H1 (cell line): ENCODE measurements around the gene TNS3. TPM values are rescaled to one million over a fixed set of nuclear protein-coding genes. Genes with fewer than 3 reads are reported as not detected.

Experiments used
- CTCF ChIA-PET: fragments of 300-600 bp; sonication (Branson Sonifier 250); formaldehyde crosslinking; loops from one replicate; lab custom pipeline; 2021; ENCODE audit not compliant: partially characterized antibody; lab: Charles Lee
- POLR2A ChIA-PET: fragments of 300-600 bp; sonication (Branson Sonifier 250); formaldehyde crosslinking; loops from one replicate; lab custom pipeline; 2021; ENCODE audit warnings: inconsistent platforms; ENCODE audit not compliant: partially characterized antibody; lab: Charles Lee
- DNase-seq, 2 experiments: peaks; one replicate each; pipeline versions ENCODE4 v3.0.0 to v3.0.0-alpha.2; 2010 to 2022; ENCODE audit warnings: low spot score in 2 of 2, low read depth in 1 of 2, mixed read lengths in 1 of 2
- FAIRE-seq: peaks from 2 replicates; lab custom pipeline; 2011; peaks lifted over from hg19 to GRCh38; lab: Jason Lieb, UNC
- H2AFZ ChIP-seq: 2 replicates; pipeline ENCODE4 v1.8.1; 2012; ENCODE audit warnings: low read length, inconsistent platforms
- H2AK5ac ChIP-seq: 2 replicates; pipeline ENCODE4 v1.6.1; 2013; ENCODE audit warnings: low read depth, low read length
- H2BK120ac ChIP-seq: replicated peaks from 2 replicates; pipeline ENCODE3; 2013; ENCODE audit warnings: low read depth, low read length, inconsistent platforms
- H2BK12ac ChIP-seq: 2 replicates; pipeline ENCODE4 v1.6.1; 2013; ENCODE audit warnings: low read depth, low read length
- H2BK15ac ChIP-seq: 2 replicates; pipeline ENCODE4 v1.6.1; 2013; ENCODE audit warnings: low read length
- H2BK20ac ChIP-seq: 2 replicates; pipeline ENCODE4 v1.6.1; 2013; ENCODE audit warnings: low read length
- H2BK5ac ChIP-seq: 2 replicates; pipeline ENCODE4 v1.6.1; 2013; ENCODE audit warnings: low read depth, low read length
- H3K14ac ChIP-seq: 2 replicates; pipeline ENCODE4 v1.6.1; 2013; ENCODE audit warnings: inconsistent platforms; ENCODE audit not compliant: insufficient read length
- H3K18ac ChIP-seq: 2 replicates; pipeline ENCODE4 v1.6.1; 2013; ENCODE audit warnings: low read length; ENCODE audit errors: extremely low read depth
- H3K23ac ChIP-seq: 2 replicates; pipeline ENCODE4 v1.6.1; 2013; ENCODE audit warnings: inconsistent platforms; ENCODE audit not compliant: insufficient read length
- H3K23me2 ChIP-seq: 2 replicates; pipeline ENCODE4 v1.6.1; 2013; ENCODE audit warnings: low read depth, low read length
- H3K27ac ChIP-seq: 2 replicates; pipeline ENCODE4 v1.6.1; 2011; ENCODE audit warnings: low read depth, low read length, inconsistent platforms
- H3K27me3 ChIP-seq, 4 experiments: replicated peaks in 1 of 4; 1 replicate in 1 of 4; 2 replicates in 3 of 4; pipeline versions ENCODE4 v1.6.1 to v1.8.1; 2011 to 2013; ENCODE audit warnings: low read length in 3 of 4, mild to moderate bottlenecking in 3 of 4, inconsistent platforms in 2 of 4, mixed read lengths in 2 of 4, moderate library complexity in 1 of 4; ENCODE audit not compliant: control insufficient read depth in 3 of 4, insufficient read depth in 3 of 4; ENCODE audit errors: extremely low read depth in 1 of 4
- H3K36me3 ChIP-seq, 4 experiments: 2 replicates each; pipeline versions ENCODE4 v1.6.1 to v1.8.1; 2011 to 2013; ENCODE audit warnings: mild to moderate bottlenecking in 4 of 4, low read length in 3 of 4, moderate library complexity in 2 of 4, control low read depth in 1 of 4, inconsistent platforms in 1 of 4; ENCODE audit not compliant: insufficient read depth in 4 of 4, control insufficient read depth in 2 of 4
- H3K4ac ChIP-seq: replicated peaks from 2 replicates; pipeline ENCODE3; 2013; ENCODE audit warnings: low read length, low read depth, mixed read lengths, inconsistent platforms; ENCODE audit not compliant: insufficient read length
- H3K4me1 ChIP-seq, 4 experiments: replicated peaks in 1 of 4; 1 replicate in 1 of 4; 2 replicates in 3 of 4; pipeline versions ENCODE4 v1.6.1 to v1.8.1; 2011 to 2013; ENCODE audit warnings: low read length in 3 of 4, inconsistent platforms in 2 of 4, mixed read lengths in 1 of 4; ENCODE audit not compliant: insufficient read depth in 4 of 4, control insufficient read depth in 3 of 4
- H3K4me2 ChIP-seq, 2 experiments: 2 replicates each; pipeline versions ENCODE4 v1.6.1 to v1.8.1; 2011 to 2013; ENCODE audit warnings: low read depth in 2 of 2, low read length in 2 of 2, control low read depth in 1 of 2, inconsistent platforms in 1 of 2, mild to moderate bottlenecking in 1 of 2; ENCODE audit not compliant: insufficient read depth in 1 of 2
- H3K4me3 ChIP-seq, 4 experiments: fragments of 200-600, 300-600 bp in 1 of 4; sonication (generic), shearing (Covaris generic), sonication (Bioruptor Twin) in 1 of 4; 2 replicates each; pipeline versions ENCODE4 v1.5.1 to v1.8.1; 2011 to 2016; ENCODE audit warnings: low read length in 4 of 4, low read depth in 3 of 4, control low read depth in 2 of 4, inconsistent platforms in 2 of 4, mild to moderate bottlenecking in 2 of 4, mixed read lengths in 1 of 4, moderate library complexity in 1 of 4; ENCODE audit not compliant: insufficient read depth in 2 of 4; ENCODE audit errors: extremely low read depth in 1 of 4
- H3K56ac ChIP-seq: replicated peaks from 2 replicates; pipeline ENCODE3; 2013; ENCODE audit warnings: low read depth, mild to moderate bottlenecking, mixed read lengths, low read length, inconsistent platforms; ENCODE audit not compliant: insufficient read length
- H3K79me1 ChIP-seq: 2 replicates; pipeline ENCODE4 v1.6.1; 2013; ENCODE audit warnings: low read depth, low read length, control low read depth
- H3K79me2 ChIP-seq, 2 experiments: 2 replicates each; pipeline versions ENCODE4 v1.6.1 to v1.8.1; 2012 to 2013; ENCODE audit warnings: low read length in 2 of 2, mild to moderate bottlenecking in 2 of 2, inconsistent platforms in 1 of 2; ENCODE audit not compliant: insufficient read depth in 2 of 2, control insufficient read depth in 1 of 2
- H3K9ac ChIP-seq, 4 experiments: replicated peaks in 1 of 4; 1 replicate in 1 of 4; 2 replicates in 3 of 4; pipeline versions ENCODE4 v1.6.1 to v1.8.1; 2011 to 2013; ENCODE audit warnings: low read depth in 3 of 4, low read length in 3 of 4, control low read depth in 2 of 4, mild to moderate bottlenecking in 2 of 4, moderate library complexity in 2 of 4, inconsistent platforms in 1 of 4; ENCODE audit errors: extremely low read depth in 1 of 4
- H3K9me3 ChIP-seq, 2 experiments: 2 replicates each; pipeline versions ENCODE4 v1.6.1 to v1.8.1; 2012 to 2013; ENCODE audit warnings: mild to moderate bottlenecking in 2 of 2, moderate library complexity in 2 of 2, control low read depth in 1 of 2, inconsistent platforms in 1 of 2, low read depth in 1 of 2, low read length in 1 of 2, mixed read lengths in 1 of 2; ENCODE audit not compliant: insufficient read depth in 2 of 2
- H4K20me1 ChIP-seq, 2 experiments: replicated peaks in 1 of 2; 2 replicates each; pipeline versions ENCODE3 to v1.8.1; 2011 to 2013; ENCODE audit warnings: inconsistent platforms in 2 of 2, low read length in 2 of 2, mild to moderate bottlenecking in 1 of 2; ENCODE audit not compliant: insufficient read depth in 2 of 2, control insufficient read depth in 1 of 2
- H4K5ac ChIP-seq: 2 replicates; pipeline ENCODE4 v1.6.1; 2013; ENCODE audit warnings: low read length, low read depth, mixed read lengths, inconsistent platforms; ENCODE audit not compliant: insufficient read length
- H4K8ac ChIP-seq: 2 replicates; pipeline ENCODE4 v1.8.0; 2013; ENCODE audit warnings: mild to moderate bottlenecking, moderate library complexity, low read length, inconsistent platforms; ENCODE audit not compliant: insufficient read depth; ENCODE audit errors: extremely low read depth
- H4K91ac ChIP-seq: replicated peaks from 2 replicates; pipeline ENCODE3; 2013; ENCODE audit warnings: low read length, mixed read lengths, inconsistent platforms; ENCODE audit not compliant: insufficient read length
- BCL11A ChIP-seq, 2 experiments: IDR thresholded peaks; one replicate each; pipeline ENCODE4 v1.6.1; 2011; ENCODE audit warnings: low read depth in 2 of 2, low read length in 2 of 2, mild to moderate bottlenecking in 2 of 2
- BRCA1 ChIP-seq: IDR thresholded peaks from 2 replicates; pipeline ENCODE4 v1.6.1; 2012; ENCODE audit warnings: low read depth, low read length, improper control_type of control experiment
- CBX5 ChIP-seq: fragments of 300-800, 300-1000 bp; sonication (generic); IDR thresholded peaks from 2 replicates; pipeline ENCODE4 v1.7.1; 2016; ENCODE audit warnings: antibody characterized with exemption, low read length, low read depth
- EZH2 ChIP-seq: fragments of 200-600 bp; sonication (generic); IDR thresholded peaks from 2 replicates; pipeline ENCODE4 v1.7.1; 2012; ENCODE audit warnings: low read depth, mild to moderate bottlenecking, moderate library complexity, low read length, inconsistent platforms; ENCODE audit not compliant: severe bottlenecking
- GABPA ChIP-seq: IDR thresholded peaks from 2 replicates; pipeline ENCODE4 v1.6.1; 2011; ENCODE audit warnings: mild to moderate bottlenecking, low read length, moderate library complexity, borderline replicate concordance; ENCODE audit not compliant: insufficient read depth
- JUN ChIP-seq: IDR thresholded peaks from 2 replicates; pipeline ENCODE4 v1.6.1; 2011; ENCODE audit warnings: low read depth, mild to moderate bottlenecking, improper control_type of control experiment, low read length
- NANOG ChIP-seq: IDR thresholded peaks from 2 replicates; pipeline ENCODE4 v1.6.1; 2011; ENCODE audit warnings: low read length, low read depth, mild to moderate bottlenecking, inconsistent platforms; ENCODE audit not compliant: insufficient read depth, poor library complexity, severe bottlenecking
- POU5F1 ChIP-seq: IDR thresholded peaks from 2 replicates; pipeline ENCODE4 v1.6.1; 2011; ENCODE audit warnings: low read depth, mild to moderate bottlenecking, low read length, moderate library complexity
- SP1 ChIP-seq: IDR thresholded peaks from 2 replicates; pipeline ENCODE4 v1.6.1; 2011; ENCODE audit warnings: low read depth, low read length
- TAF7 ChIP-seq: optimal IDR thresholded peaks from 2 replicates; pipeline ENCODE3; 2011; ENCODE audit warnings: low read depth, mild to moderate bottlenecking, inconsistent platforms, low read length, moderate library complexity, borderline replicate concordance
- TCF12 ChIP-seq: IDR thresholded peaks from 2 replicates; pipeline ENCODE4 v1.6.1; 2011; ENCODE audit warnings: low read depth, mild to moderate bottlenecking, low read length
- WGBS, 2 experiments: shearing (Covaris generic) in 1 of 2; methylation state at CpG; one replicate each; pipeline versions ENCODE4 v1.1.6 to v1.1.7; 2013 to 2015; ENCODE audit warnings: low lambda C conversion rate in 2 of 2, mixed read lengths in 2 of 2, inconsistent platforms in 1 of 2, low coverage in 1 of 2, missing lambda C conversion rate in 1 of 2; ENCODE audit not compliant: insufficient replicate concordance in 2 of 2, insufficient coverage in 1 of 2, insufficient read length in 1 of 2; ENCODE audit errors: extremely low coverage in 1 of 2, missing lambda C conversion rate in 1 of 2; 5-methylcytosine and 5-hydroxymethylcytosine counted together
- polyA plus RNA-seq, 7 experiments: library from polyadenylated mRNA; depleted of rRNA in 3 of 7; stranded (reverse) in 5 of 7; unstranded in 2 of 7; fragments of >200 nt in 5 of 7; fragments of 200-250 nt in 2 of 7; gene quantifications; 1 replicate in 5 of 7; 2 replicates in 1 of 7; 4 replicates in 1 of 7; pipeline versions ENCODE4 v1.2.1 to v1.2.3, GENCODE V29; 2011 to 2013; ENCODE audit warnings: missing spikeins in 2 of 7, mixed read lengths in 2 of 7
- total RNA-seq: library from RNA; stranded (reverse); fragmentation: NEBNext Ultra II Directional; extraction: Animal tissue kit (Norgen Biotek cat#: 25700); gene quantifications from 2 replicates; pipeline ENCODE4 v1.2.1, GENCODE V29; 2021
- TF ChIP-seq, protein P1 (sequence below): IDR thresholded peaks from 2 replicates; pipeline ENCODE4 v1.6.1; 2012; ENCODE audit warnings: inconsistent platforms

TNS3 gene
- total and polyA plus RNA-seq, 2 of the 8 experiments (the other 6 are each of a cell fraction or from before 2014, with no cell fraction given) = 11.9 to 24.2 TPM

DNA sequence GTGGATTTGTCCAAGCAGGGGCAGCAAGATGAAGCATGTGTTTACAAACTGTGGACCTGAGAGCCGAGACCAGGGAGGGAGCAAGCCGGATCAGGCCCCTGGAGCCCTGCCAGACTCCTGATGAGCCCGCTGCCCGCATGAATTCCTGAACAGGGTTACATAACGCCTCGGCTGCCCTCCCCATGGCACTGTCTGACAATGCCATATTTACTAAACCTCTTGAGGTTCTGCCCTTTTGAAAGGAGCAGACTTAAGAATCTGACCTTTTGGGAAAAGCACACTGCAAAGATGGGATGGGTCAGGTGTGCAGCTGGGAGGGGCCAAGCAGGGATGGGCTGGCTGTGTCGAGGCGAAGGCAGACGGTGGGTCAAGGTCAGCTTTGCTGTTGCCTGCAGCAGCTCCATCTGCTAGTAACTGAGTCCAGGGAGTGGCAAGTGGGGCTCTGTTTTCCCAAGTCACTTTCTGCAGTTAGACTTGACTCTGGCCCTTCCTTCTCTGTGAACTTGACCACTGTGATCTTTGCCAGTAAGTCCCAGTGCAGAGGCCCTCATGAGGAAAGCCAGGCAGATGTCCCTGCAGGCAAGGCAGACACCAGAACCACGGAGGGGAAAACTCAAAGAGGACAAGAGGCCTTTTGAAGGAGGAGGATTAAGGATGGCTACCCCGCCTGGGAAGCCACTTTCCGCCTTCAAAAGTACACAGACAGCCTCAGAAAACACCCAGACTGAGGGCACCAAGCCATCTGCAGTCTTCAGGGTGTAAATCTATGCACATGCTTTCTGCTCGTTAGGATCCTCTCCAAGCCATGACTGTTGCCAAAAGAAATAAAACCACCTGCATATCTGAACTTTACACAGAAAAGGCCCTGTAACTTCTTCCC is 175.8 kb downstream of the TNS3 start:
- Histone ChIP-seq H3K79me1 (no peaks in the 10 kb centered on the region), H2AFZ (no peak overlapping the region), H3K14ac (no peak overlapping the region), H2BK5ac (no peak overlapping the region), H2AK5ac (no peak overlapping the region), H3K4me2 (no peak overlapping the region), H3K36me3 (peaks cover 0 to 3% (median 0%) of the 10 kb centered on the region in 4 experiments; a peak in 2 of 8 replicates), H4K8ac (no peak overlapping the region), H3K79me2 (no peaks in the 10 kb centered on the region), H3K23ac (no peak overlapping the region), H3K27ac (no peak overlapping the region), H3K56ac (no peak overlapping the region), H3K23me2 (no peaks in the 10 kb centered on the region), H3K4me1 (peaks cover 0 to 10% (median 4%) of the 10 kb centered on the region in 4 experiments; a peak in 4 of 7 replicates), H3K9me3 (no peaks in the 10 kb centered on the region), H2BK12ac (no peak overlapping the region), H4K91ac (no peak overlapping the region), H2BK120ac (no peak overlapping the region), H2BK15ac (no peak overlapping the region), H4K5ac (no peak overlapping the region), H3K27me3 (no peaks in the 10 kb centered on the region), H3K4me3 (no peak overlapping the region), H3K9ac (no peak overlapping the region), H3K4ac (no peak overlapping the region), H4K20me1 (no peaks in the 10 kb centered on the region), H2BK20ac (no peak overlapping the region), H3K18ac (no peak overlapping the region)
- CTCF ChIA-PET = interaction anchor here (0.7 kb wide), 1 partner anchor 140 kb away, joined by 3 read pairs; no protein-coding TSS in a partner anchor
- WGBS, 2 experiments = 86% methylated on average over 13 of the region's 13 CpGs; no CpG with 5 or more reads in 1 of the 2 experiments
- FAIRE-seq = no peak
- TF ChIP-seq, protein P1, sequence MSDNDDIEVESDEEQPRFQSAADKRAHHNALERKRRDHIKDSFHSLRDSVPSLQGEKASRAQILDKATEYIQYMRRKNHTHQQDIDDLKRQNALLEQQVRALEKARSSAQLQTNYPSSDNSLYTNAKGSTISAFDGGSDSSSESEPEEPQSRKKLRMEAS = no peak
- TF ChIP-seq BCL11A (IDR thresholded peaks at IDR 0.05; ENCODE audit: low read depth in 2 of 2, low read length in 2 of 2) (no peak), POU5F1 (no peak), JUN (no peak), SP1 (no peak), CBX5 (no peak), NANOG (no peak), GABPA (no peak), BRCA1 (no peak), TCF12 (no peak), EZH2 (no peak), TAF7 (no peak)
- DNase-seq = no peak
- POLR2A ChIA-PET = no interaction called here
